Hepatocyte (in vitro differentiated cells): Measurements from ENCODE around the gene OSCP1. TPM values are rescaled to one million over a fixed set of nuclear protein-coding genes. Genes with fewer than 3 reads are reported as not detected.

Experiments used
- DNase-seq: peaks from one replicate; pipeline ENCODE4 v3.0.0-alpha.2; 2016; ENCODE audit warnings: low spot score
- H2AFZ ChIP-seq: fragments of 200-600 bp; sonication (generic); 2 replicates; pipeline ENCODE4 v1.6.0; 2016; ENCODE audit warnings: antibody characterized with exemption, mild to moderate bottlenecking
- H3K27ac ChIP-seq: fragments of 200-600 bp; sonication (generic); 2 replicates; pipeline ENCODE4 v1.5.1; 2016; ENCODE audit warnings: mild to moderate bottlenecking
- H3K27me3 ChIP-seq: fragments of 200-600 bp; sonication (generic); 2 replicates; pipeline ENCODE4 v1.6.1; 2016
- H3K36me3 ChIP-seq: fragments of 200-600 bp; sonication (generic); replicated peaks from 2 replicates; pipeline ENCODE4 v1.5.1; 2016; ENCODE audit warnings: low read depth; ENCODE audit not compliant: insufficient read depth
- H3K4me1 ChIP-seq: fragments of 200-600 bp; sonication (generic); 2 replicates; pipeline ENCODE4 v1.5.1; 2016; ENCODE audit warnings: mild to moderate bottlenecking, moderate library complexity; ENCODE audit not compliant: insufficient read depth
- H3K4me2 ChIP-seq: fragments of 200-600 bp; sonication (generic); 2 replicates; pipeline ENCODE4 v1.6.0; 2016
- H3K4me3 ChIP-seq: fragments of 200-600 bp; sonication (generic); 2 replicates; pipeline ENCODE4 v1.5.1; 2016; ENCODE audit warnings: mild to moderate bottlenecking
- H3K79me2 ChIP-seq: fragments of 200-600 bp; sonication (generic); 2 replicates; pipeline ENCODE4 v1.6.0; 2017; ENCODE audit warnings: mild to moderate bottlenecking
- H3K9me2 ChIP-seq: fragments of 200-600 bp; sonication (generic); replicated peaks from 2 replicates; pipeline ENCODE4 v1.6.0; 2017; ENCODE audit warnings: mild to moderate bottlenecking; ENCODE audit not compliant: insufficient read depth
- H3K9me3 ChIP-seq: fragments of 200-600 bp; sonication (generic); 2 replicates; pipeline ENCODE4 v1.5.1; 2016; ENCODE audit warnings: low read depth, mild to moderate bottlenecking
- H4K20me1 ChIP-seq: fragments of 200-600 bp; sonication (generic); 2 replicates; pipeline ENCODE4 v1.6.0; 2016; ENCODE audit warnings: mild to moderate bottlenecking; ENCODE audit not compliant: insufficient read depth, poor library complexity, severe bottlenecking
- CTCF ChIP-seq: fragments of 200-600 bp; sonication (generic); IDR thresholded peaks from 2 replicates; pipeline ENCODE4 v1.5.1; 2016; ENCODE audit warnings: antibody characterized with exemption, mild to moderate bottlenecking; ENCODE audit not compliant: poor library complexity
- EZH2 ChIP-seq: fragments of 200-600 bp; sonication (generic); IDR thresholded peaks from 2 replicates; pipeline ENCODE4 v1.6.1; 2016; ENCODE audit warnings: antibody characterized with exemption, mild to moderate bottlenecking, borderline replicate concordance
- EZH2phosphoT487 ChIP-seq: fragments of 200-600 bp; sonication (generic); IDR thresholded peaks from one replicate; pipeline ENCODE4 v1.6.1; 2018; ENCODE audit warnings: antibody characterized with exemption, mild to moderate bottlenecking, low read depth, moderate library complexity; ENCODE audit not compliant: unreplicated experiment, severe bottlenecking
- WGBS: methylation state at CpG from one replicate; pipeline ENCODE4 v1.1.6; 2016; ENCODE audit warnings: low lambda C conversion rate; ENCODE audit errors: missing lambda C conversion rate; 5-methylcytosine and 5-hydroxymethylcytosine counted together
- polyA plus RNA-seq: library from polyadenylated mRNA; unstranded; fragments of >200 nt; fragmentation: Nextera tagmentation; extraction: Ambion mirVana; gene quantifications from 2 replicates; pipeline ENCODE4 v1.2.1, GENCODE V29; 2016
- total RNA-seq: library from RNA; depleted of rRNA; stranded (reverse); fragments of >200 nt; gene quantifications from 2 replicates; pipeline ENCODE4 v1.2.3, GENCODE V29; 2014

OSCP1 gene
- total and polyA plus RNA-seq, 2 experiments from 2014 or later: 5.8 to 7.6 TPM

GRCh38 chr1:36421649-36422048, 28.6 kb downstream of the OSCP1 start:
- Histone ChIP-seq H3K9me2 (no peaks in the 10 kb centered on the region), H3K36me3 (no peaks in the 10 kb centered on the region), H3K4me2 (no peak overlapping the region), H3K79me2 (no peaks in the 10 kb centered on the region), H3K4me3 (no peak overlapping the region), H3K4me1 (no peaks in the 10 kb centered on the region), H4K20me1 (no peaks in the 10 kb centered on the region), H3K9me3 (no peaks in the 10 kb centered on the region), H3K27ac (no peak overlapping the region), H2AFZ (no peak overlapping the region), H3K27me3 (no peaks in the 10 kb centered on the region)
- TF ChIP-seq EZH2: no peak
- no peak for TF ChIP-seq EZH2phosphoT487
- no peak for TF ChIP-seq CTCF
- WGBS: 92% methylated on average over 7 of the region's 7 CpGs
- no peak for DNase-seq

GRCh38 chr1:36420836-36421317, 29.4 kb downstream of the OSCP1 start:
- Histone ChIP-seq H3K79me2 (no peaks in the 10 kb centered on the region), H3K27me3 (no peaks in the 10 kb centered on the region), H3K4me1 (no peaks in the 10 kb centered on the region), H3K9me2 (no peaks in the 10 kb centered on the region), H4K20me1 (no peaks in the 10 kb centered on the region), H3K36me3 (no peaks in the 10 kb centered on the region), H2AFZ (no peak overlapping the region), H3K9me3 (no peaks in the 10 kb centered on the region), H3K4me2 (no peak overlapping the region), H3K27ac (no peak overlapping the region), H3K4me3 (no peak overlapping the region)
- TF ChIP-seq CTCF (peak; percentile 91), EZH2 (no peak)
- WGBS: 23% methylated on average over 13 of the region's 13 CpGs
- DNase-seq: peak; percentile 90

- H3K79me2 ChIP-seq: no peaks in the 10 kb centered on the region
- H4K20me1 ChIP-seq: no peaks in the 10 kb centered on the region
- TF ChIP-seq EZH2 (no peak), CTCF (no peak), EZH2phosphoT487 (no peak)
- no peaks in the 10 kb centered on the region for H3K9me3 ChIP-seq
- no peak overlapping the region for H2AFZ ChIP-seq
- no peak overlapping the region for H3K4me3 ChIP-seq
- no peak overlapping the region for H3K4me2 ChIP-seq
- no peaks in the 10 kb centered on the region for H3K27me3 ChIP-seq
- no peaks in the 10 kb centered on the region for H3K9me2 ChIP-seq
- H3K27ac ChIP-seq: no peak overlapping the region
- no peak for DNase-seq
- no peaks in the 10 kb centered on the region for H3K36me3 ChIP-seq
- H3K4me1 ChIP-seq: no peaks in the 10 kb centered on the region
- WGBS: 79% methylated on average over 5 of the region's 5 CpGs
Measured at GRCh38 chr1:36420409-36420808, 29.8 kb downstream of the OSCP1 start.

- H3K4me1 ChIP-seq: no peaks in the 10 kb centered on the region
- no peaks in the 10 kb centered on the region for H3K9me2 ChIP-seq
- no peaks in the 10 kb centered on the region for H3K9me3 ChIP-seq
- WGBS: 85% methylated on average over 4 of the region's 4 CpGs
- no peak overlapping the region for H2AFZ ChIP-seq
- H3K27me3 ChIP-seq: no peaks in the 10 kb centered on the region
- H3K36me3 ChIP-seq: no peaks in the 10 kb centered on the region
- no peak overlapping the region for H3K27ac ChIP-seq
- H3K79me2 ChIP-seq: no peaks in the 10 kb centered on the region
- H3K4me3 ChIP-seq: no peak overlapping the region
- no peaks in the 10 kb centered on the region for H4K20me1 ChIP-seq
- no peak for DNase-seq
- no peak overlapping the region for H3K4me2 ChIP-seq
- no peak for TF ChIP-seq CTCF
- no peak for TF ChIP-seq EZH2phosphoT487
- TF ChIP-seq EZH2: no peak
Measured at GRCh38 chr1:36419569-36419968, 30.7 kb downstream of the OSCP1 start.
